Neural progenitor cell (in vitro differentiated cells): ENCODE results near the gene USP19. TPM values are rescaled to one million over a fixed set of nuclear protein-coding genes. Genes with fewer than 3 reads are reported as not detected.

Experiments used
- DNase-seq: peaks from one replicate; pipeline ENCODE4 v3.0.0-alpha.2; 2016; ENCODE audit warnings: low spot score
- H2AFZ ChIP-seq: fragments of 200-600 bp; sonication (generic); replicated peaks from 2 replicates; pipeline ENCODE4 v1.6.1; 2016; ENCODE audit warnings: antibody characterized with exemption
- H3F3A ChIP-seq: fragments of 200-600 bp; sonication (generic); 2 replicates; pipeline ENCODE4 v1.6.1; 2016; ENCODE audit warnings: antibody characterized with exemption, low read depth
- H3K27ac ChIP-seq: fragments of 200-600 bp; sonication (generic); 2 replicates; pipeline ENCODE4 v1.5.1; 2016; ENCODE audit warnings: mild to moderate bottlenecking
- H3K27me3 ChIP-seq: fragments of 200-600 bp; sonication (generic); 2 replicates; pipeline ENCODE4 v1.6.1; 2016; ENCODE audit warnings: mild to moderate bottlenecking, moderate library complexity
- H3K36me3 ChIP-seq: fragments of 200-600 bp; sonication (generic); 2 replicates; pipeline ENCODE4 v1.5.1; 2016
- H3K4me1 ChIP-seq: fragments of 200-600 bp; sonication (generic); 2 replicates; pipeline ENCODE4 v1.6.1; 2016; ENCODE audit warnings: mixed run types
- H3K4me2 ChIP-seq: fragments of 200-600 bp; sonication (generic); 2 replicates; pipeline ENCODE4 v1.6.1; 2016
- H3K4me3 ChIP-seq: fragments of 200-600 bp; sonication (generic); 2 replicates; pipeline ENCODE4 v1.5.1; 2016
- H3K79me2 ChIP-seq: fragments of 200-600 bp; sonication (generic); 2 replicates; pipeline ENCODE4 v1.6.1; 2016; ENCODE audit warnings: low read depth
- H3K9ac ChIP-seq: fragments of 200-600 bp; sonication (generic); 2 replicates; pipeline ENCODE4 v1.6.1; 2016
- H3K9me3 ChIP-seq: fragments of 200-600 bp; sonication (generic); 2 replicates; pipeline ENCODE4 v1.5.1; 2016; ENCODE audit warnings: low read depth
- H4K20me1 ChIP-seq: fragments of 200-600 bp; sonication (generic); 2 replicates; pipeline ENCODE4 v1.6.1; 2016; ENCODE audit warnings: low read depth
- H3K27ac Mint-ChIP-seq: 3 replicates; pipeline ENCODE4 v1.8.0; 2021; ENCODE audit warnings: mixed read lengths
- H3K27me3 Mint-ChIP-seq: 2 replicates; pipeline ENCODE4 v1.8.0; 2022; ENCODE audit warnings: low read depth, mild to moderate bottlenecking, inconsistent platforms, moderate library complexity, mixed read lengths; ENCODE audit not compliant: insufficient read depth
- H3K36me3 Mint-ChIP-seq: 3 replicates; pipeline ENCODE4 v1.8.0; 2021; ENCODE audit warnings: mixed read lengths
- H3K4me1 Mint-ChIP-seq: 3 replicates; pipeline ENCODE4 v1.8.0; 2021; ENCODE audit warnings: mixed read lengths
- H3K4me3 Mint-ChIP-seq: 3 replicates; pipeline ENCODE4 v1.8.0; 2021; ENCODE audit warnings: mild to moderate bottlenecking, moderate library complexity, mixed read lengths
- H3K9me3 Mint-ChIP-seq: 3 replicates; pipeline ENCODE4 v1.8.0; 2020; ENCODE audit warnings: mixed read lengths
- EZH2 ChIP-seq: fragments of 200-600 bp; sonication (generic); IDR thresholded peaks from 2 replicates; pipeline ENCODE4 v1.6.1; 2017; ENCODE audit warnings: antibody characterized with exemption, mild to moderate bottlenecking, moderate library complexity
- EZH2phosphoT487 ChIP-seq: fragments of 200-600 bp; sonication (generic); IDR thresholded peaks from 2 replicates; pipeline ENCODE4 v1.6.1; 2017; ENCODE audit warnings: antibody characterized with exemption
- total RNA-seq: library from RNA; depleted of rRNA; stranded (reverse); fragments of >200 nt; gene quantifications from 2 replicates; pipeline ENCODE4 v1.2.3, GENCODE V29; 2015; ENCODE audit warnings: low replicate concordance
- TF ChIP-seq, protein P1 (sequence below): fragments of 200-600 bp; sonication (generic); IDR thresholded peaks from 2 replicates; pipeline ENCODE4 v1.5.1; 2017; ENCODE audit warnings: antibody characterized with exemption, mild to moderate bottlenecking

The USP19 gene
- total RNA-seq, 1 donor from 2014 or later = 36.0 TPM

DNA sequence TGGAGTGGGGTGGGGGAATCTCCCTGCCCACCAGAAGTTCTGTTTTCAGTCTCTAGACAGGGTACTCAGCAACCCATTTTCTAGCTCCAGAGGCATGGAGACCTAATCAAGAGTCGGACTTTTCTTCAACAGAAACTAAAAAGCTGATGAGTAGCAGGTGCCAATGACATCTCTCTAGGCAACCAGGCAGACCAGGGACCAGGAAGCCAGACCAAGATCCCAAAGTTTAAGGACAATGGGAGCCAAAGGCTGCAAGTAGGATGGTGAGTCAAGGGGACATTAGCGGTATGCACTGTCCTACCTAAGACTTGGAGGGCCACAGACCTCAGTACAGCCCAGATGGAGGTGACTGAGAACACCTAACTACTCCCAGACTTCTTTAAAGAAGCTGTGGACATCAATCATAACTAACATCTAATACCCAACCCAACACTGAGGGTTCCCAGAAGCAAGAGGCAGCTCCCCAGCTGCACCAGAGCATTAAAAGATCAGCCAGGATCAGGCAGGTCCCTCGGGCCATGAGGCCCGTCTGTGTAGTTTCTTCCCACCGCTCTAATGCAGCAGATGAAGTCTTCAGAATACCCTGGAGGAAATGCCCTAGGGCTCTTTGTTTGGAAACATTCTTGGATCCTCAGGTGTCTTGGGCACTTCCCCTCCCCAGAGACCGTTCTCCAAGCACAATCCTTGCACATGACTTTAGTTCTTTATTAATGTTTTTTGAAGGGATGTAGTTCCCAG, 44.5 kb upstream of the USP19 start:
- H3K9ac ChIP-seq = peak overlapping the region; percentile 79
- Mint-ChIP-seq H3K36me3 (peaks cover 7% of the 10 kb centered on the region), H3K27me3 (peaks cover 12% of the 10 kb centered on the region), H3K27ac (peak overlapping the region; percentile 50), H3K4me1 (peaks cover 21% of the 10 kb centered on the region), H3K9me3 (no peaks in the 10 kb centered on the region), H3K4me3 (peak overlapping the region; percentile 95)
- H3F3A ChIP-seq = peaks cover 3% of the 10 kb centered on the region
- no peak overlapping the region for H2AFZ ChIP-seq
- peak overlapping the region; percentile 99 for H3K4me2 ChIP-seq
- no peaks in the 10 kb centered on the region for H3K36me3 ChIP-seq
- H3K4me3 ChIP-seq = peak overlapping the region; percentile 96
- H3K4me1 ChIP-seq = peaks cover 7% of the 10 kb centered on the region
- DNase-seq = no peak
- peaks cover 18% of the 10 kb centered on the region for H3K79me2 ChIP-seq
- peaks cover 19% of the 10 kb centered on the region for H3K27me3 ChIP-seq
- TF ChIP-seq EZH2 (no peak), EZH2phosphoT487 (no peak)
- TF ChIP-seq, protein P1, sequence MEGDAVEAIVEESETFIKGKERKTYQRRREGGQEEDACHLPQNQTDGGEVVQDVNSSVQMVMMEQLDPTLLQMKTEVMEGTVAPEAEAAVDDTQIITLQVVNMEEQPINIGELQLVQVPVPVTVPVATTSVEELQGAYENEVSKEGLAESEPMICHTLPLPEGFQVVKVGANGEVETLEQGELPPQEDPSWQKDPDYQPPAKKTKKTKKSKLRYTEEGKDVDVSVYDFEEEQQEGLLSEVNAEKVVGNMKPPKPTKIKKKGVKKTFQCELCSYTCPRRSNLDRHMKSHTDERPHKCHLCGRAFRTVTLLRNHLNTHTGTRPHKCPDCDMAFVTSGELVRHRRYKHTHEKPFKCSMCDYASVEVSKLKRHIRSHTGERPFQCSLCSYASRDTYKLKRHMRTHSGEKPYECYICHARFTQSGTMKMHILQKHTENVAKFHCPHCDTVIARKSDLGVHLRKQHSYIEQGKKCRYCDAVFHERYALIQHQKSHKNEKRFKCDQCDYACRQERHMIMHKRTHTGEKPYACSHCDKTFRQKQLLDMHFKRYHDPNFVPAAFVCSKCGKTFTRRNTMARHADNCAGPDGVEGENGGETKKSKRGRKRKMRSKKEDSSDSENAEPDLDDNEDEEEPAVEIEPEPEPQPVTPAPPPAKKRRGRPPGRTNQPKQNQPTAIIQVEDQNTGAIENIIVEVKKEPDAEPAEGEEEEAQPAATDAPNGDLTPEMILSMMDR = no peak
- H3K27ac ChIP-seq = no peak overlapping the region
- peaks cover 41% of the 10 kb centered on the region for H4K20me1 ChIP-seq
- no peaks in the 10 kb centered on the region for H3K9me3 ChIP-seq

DNA sequence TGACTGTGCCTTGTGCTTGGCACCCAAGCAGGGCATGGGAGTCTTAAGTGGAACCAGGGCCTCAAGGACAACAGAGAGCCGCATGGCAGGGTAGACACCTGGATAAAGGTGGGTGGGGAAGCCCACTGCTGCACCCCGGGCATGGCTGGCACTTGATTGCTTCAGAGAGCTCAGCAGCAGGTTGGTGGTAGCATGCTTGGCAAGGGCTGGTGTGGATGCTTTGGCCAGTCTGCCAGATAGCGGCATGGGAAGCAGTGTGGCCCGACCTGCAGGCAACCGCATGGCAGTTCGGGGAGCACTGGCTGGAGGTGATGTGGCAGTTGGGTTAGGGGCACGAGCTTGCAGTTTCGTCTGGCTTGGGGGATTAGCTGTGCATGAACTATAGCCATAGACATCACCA, 43.0 kb upstream of the USP19 start:
- Histone ChIP-seq H3K9me3 (no peaks in the 10 kb centered on the region), H2AFZ (no peak overlapping the region), H3F3A (peaks cover 4% of the 10 kb centered on the region), H3K4me3 (no peak overlapping the region), H3K27ac (no peak overlapping the region), H4K20me1 (peaks cover 45% of the 10 kb centered on the region), H3K9ac (no peak overlapping the region), H3K79me2 (peaks cover 18% of the 10 kb centered on the region), H3K27me3 (peaks cover 15% of the 10 kb centered on the region), H3K36me3 (no peaks in the 10 kb centered on the region), H3K4me2 (no peak overlapping the region), H3K4me1 (peaks cover 7% of the 10 kb centered on the region)
- Mint-ChIP-seq H3K36me3 (peaks cover 7% of the 10 kb centered on the region), H3K4me1 (peaks cover 18% of the 10 kb centered on the region), H3K27ac (no peak overlapping the region), H3K4me3 (no peak overlapping the region), H3K27me3 (peaks cover 13% of the 10 kb centered on the region), H3K9me3 (no peaks in the 10 kb centered on the region)
- DNase-seq = no peak
- TF ChIP-seq, protein P1 = no peak
- no peak for TF ChIP-seq EZH2

DNA sequence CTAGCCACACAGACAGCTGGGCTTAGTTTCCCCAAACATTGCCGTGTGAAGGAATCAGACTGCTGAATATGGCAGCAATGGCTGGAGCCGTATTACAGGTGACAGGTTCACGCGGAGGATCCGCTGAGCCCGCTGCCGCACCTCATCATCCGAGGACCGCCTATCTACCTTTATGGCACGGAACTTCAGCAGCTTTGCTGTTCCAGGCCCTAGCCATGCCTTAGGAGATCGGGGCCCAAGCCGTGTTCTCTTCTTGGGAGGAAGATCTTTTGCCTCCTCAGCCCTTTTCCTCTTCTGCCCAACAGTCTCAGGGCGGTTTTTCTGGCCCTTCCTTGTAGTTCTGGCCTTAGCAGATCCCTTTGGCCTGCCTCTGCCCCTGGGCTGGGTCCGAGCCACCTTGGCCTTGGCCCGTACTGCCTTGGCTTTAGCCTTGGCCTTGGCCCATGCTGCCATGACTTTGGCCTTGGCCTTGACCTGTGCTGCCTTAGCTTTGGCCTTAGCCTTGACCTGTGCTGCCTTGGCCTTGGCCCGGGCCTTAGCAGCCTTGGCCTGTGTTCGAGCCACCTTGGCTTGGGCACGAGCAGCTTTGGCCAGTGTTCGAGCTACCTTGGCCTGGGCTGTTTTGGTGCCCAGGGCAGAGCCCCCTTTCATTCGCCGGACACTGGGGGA, 42.3 kb upstream of the USP19 start:
- Histone ChIP-seq H3K4me3 (no peak overlapping the region), H3K27me3 (peaks cover 9% of the 10 kb centered on the region), H3K9me3 (no peaks in the 10 kb centered on the region), H3K79me2 (peaks cover 18% of the 10 kb centered on the region), H4K20me1 (peaks cover 50% of the 10 kb centered on the region), H3F3A (peaks cover 7% of the 10 kb centered on the region), H3K27ac (no peak overlapping the region), H2AFZ (no peak overlapping the region), H3K9ac (no peak overlapping the region), H3K4me1 (peaks cover 7% of the 10 kb centered on the region), H3K36me3 (no peaks in the 10 kb centered on the region), H3K4me2 (no peak overlapping the region)
- H3K36me3 Mint-ChIP-seq = peaks cover 7% of the 10 kb centered on the region
- H3K9me3 Mint-ChIP-seq = no peaks in the 10 kb centered on the region
- H3K27ac Mint-ChIP-seq = no peak overlapping the region
- H3K4me3 Mint-ChIP-seq = no peak overlapping the region
- H3K4me1 Mint-ChIP-seq = peaks cover 21% of the 10 kb centered on the region
- TF ChIP-seq EZH2 (no peak), EZH2phosphoT487 (no peak)
- TF ChIP-seq, protein P1 = no peak
- H3K27me3 Mint-ChIP-seq = peaks cover 13% of the 10 kb centered on the region
- no peak for DNase-seq
